Astrocyte (in vitro differentiated cells and primary cell): Measurements from ENCODE around the gene LRMDA.

Source experiments
- CTCF ChIP-seq: IDR thresholded peaks from 2 replicates; pipeline ENCODE4 v1.5.1; 2011; ENCODE audit warnings: low read depth, mild to moderate bottlenecking, inconsistent platforms, low read length, moderate library complexity; ENCODE audit not compliant: insufficient read depth
- EZH2 ChIP-seq: IDR thresholded peaks from 2 replicates; pipeline ENCODE4 v1.6.1; 2012; ENCODE audit warnings: mild to moderate bottlenecking, low read length, inconsistent platforms; ENCODE audit not compliant: insufficient read depth

GRCh38 chr10:76130892-76131291 lies 699.5 kb downstream of the LRMDA start:
- TF ChIP-seq CTCF (no peak), EZH2 (no peak)
